T-helper 17 cell (primary cell): ENCODE results near the gene PRSS23. TPM values are rescaled to one million over a fixed set of nuclear protein-coding genes. Genes with fewer than 3 reads are reported as not detected.

Experiments
- ATAC-seq: fragments of 150-1000 bp; cut with Tn5 transposase; 2 replicates; pipeline ENCODE4 v1.10.0; 2021; ENCODE audit warnings: mild to moderate bottlenecking, moderate library complexity
- DNase-seq, 3 donors: peaks; one replicate each; pipeline versions ENCODE4 v3.0.0 to v3.0.0-alpha.2; 2020 to 2021
- H3K9me3 ChIP-seq: one replicate; pipeline ENCODE4 v1.7.0; 2013; ENCODE audit warnings: low read length, mild to moderate bottlenecking; ENCODE audit not compliant: control insufficient read depth, poor library complexity, severe bottlenecking
- H3K27ac Mint-ChIP-seq: one replicate; pipeline ENCODE4 v1.8.0; 2022; ENCODE audit warnings: mild to moderate bottlenecking, moderate library complexity, mixed read lengths
- H3K27me3 Mint-ChIP-seq: one replicate; pipeline ENCODE4 v1.8.0; 2022; ENCODE audit warnings: mixed read lengths
- H3K36me3 Mint-ChIP-seq: one replicate; pipeline ENCODE4 v1.8.0; 2022; ENCODE audit warnings: low read depth, mixed read lengths
- H3K4me1 Mint-ChIP-seq: one replicate; pipeline ENCODE4 v1.8.0; 2022; ENCODE audit warnings: mild to moderate bottlenecking, mixed read lengths
- H3K4me3 Mint-ChIP-seq: one replicate; pipeline ENCODE4 v1.8.0; 2022; ENCODE audit warnings: mild to moderate bottlenecking, moderate library complexity, mixed read lengths
- total RNA-seq, 4 donors: library from RNA in 2 of 4; stranded (reverse) in 2 of 4; gene quantifications; one replicate each; pipeline ENCODE4 v1.2.3 and lab custom pipeline; 2022 to 2026

The PRSS23 gene
- total RNA-seq, 2 donors from 2014 or later: not detected

DNA sequence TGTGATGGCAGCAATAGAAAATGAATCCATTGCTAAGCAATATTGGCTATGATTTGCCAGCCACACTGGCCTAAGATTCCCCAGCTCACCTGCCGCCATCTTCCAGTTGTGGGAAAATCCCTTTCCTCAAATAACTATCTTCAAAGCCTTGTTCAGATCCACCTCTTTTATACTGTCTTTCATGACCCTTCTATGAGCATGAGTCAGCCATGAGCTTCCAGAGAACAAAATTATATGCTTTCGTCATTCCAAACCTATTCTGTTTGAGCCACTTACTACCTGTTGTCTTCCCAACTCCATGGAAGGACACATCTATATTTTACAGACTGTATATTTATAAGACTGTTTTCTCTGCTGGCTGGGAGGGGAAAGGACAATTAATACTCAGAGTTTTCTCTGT lies 25.0 kb upstream of the PRSS23 start:
- Mint-ChIP-seq H3K36me3 (no peaks in the 10 kb centered on the region), H3K4me3 (no peak overlapping the region), H3K27ac (no peak overlapping the region), H3K27me3 (peaks cover 38% of the 10 kb centered on the region), H3K4me1 (no peaks in the 10 kb centered on the region)
- DNase-seq (no peak), ATAC-seq (no peak)
- no peaks in the 10 kb centered on the region for H3K9me3 ChIP-seq

DNA sequence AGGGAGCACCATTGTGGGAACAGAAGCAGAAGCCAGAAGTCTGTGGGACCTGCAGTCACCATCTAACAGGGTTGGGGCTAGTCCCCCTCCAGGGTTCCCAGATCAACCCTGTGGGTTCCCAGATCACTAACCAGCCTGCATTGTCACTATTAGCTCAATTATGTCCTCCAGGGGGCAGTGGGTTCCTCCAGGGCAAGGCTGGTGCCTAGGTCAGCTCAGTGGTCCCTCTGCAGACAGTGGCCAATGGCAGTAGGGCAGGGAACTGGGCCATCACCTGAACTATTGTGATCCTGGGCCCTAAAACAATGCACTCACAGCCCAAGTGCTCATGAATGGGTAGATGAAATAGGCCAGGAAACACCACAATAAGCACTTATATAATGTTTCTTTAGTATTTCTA lies 18.8 kb upstream of the PRSS23 start:
- DNase-seq: no peak
- Mint-ChIP-seq H3K27me3 (peaks cover 36% of the 10 kb centered on the region), H3K36me3 (no peaks in the 10 kb centered on the region), H3K4me1 (no peaks in the 10 kb centered on the region), H3K27ac (no peak overlapping the region), H3K4me3 (no peak overlapping the region)
- H3K9me3 ChIP-seq: no peaks in the 10 kb centered on the region
- ATAC-seq: no peak

DNA sequence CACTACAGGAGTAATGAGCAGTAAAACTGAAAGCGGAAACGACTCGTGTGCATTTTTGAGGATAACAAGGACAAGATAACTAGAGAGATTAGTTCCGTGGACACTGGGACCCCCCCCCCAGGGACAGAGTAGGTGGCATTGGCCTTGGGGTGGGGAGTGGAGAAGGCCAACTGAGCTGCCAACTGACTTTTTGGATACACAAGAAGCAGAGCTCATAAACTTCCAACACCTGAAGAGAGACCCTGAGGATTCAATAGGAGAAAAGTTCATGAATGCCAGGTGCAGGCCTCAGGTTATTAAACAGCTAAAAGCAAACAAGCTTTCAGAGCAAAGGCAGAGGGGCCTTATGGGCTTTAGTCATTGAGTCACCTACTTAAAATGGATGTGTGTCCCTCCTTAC lies 17.6 kb upstream of the PRSS23 start:
- H3K27me3 Mint-ChIP-seq: peaks cover 45% of the 10 kb centered on the region
- no peak overlapping the region for H3K27ac Mint-ChIP-seq
- H3K9me3 ChIP-seq: no peaks in the 10 kb centered on the region
- ATAC-seq: no peak
- H3K36me3 Mint-ChIP-seq: no peaks in the 10 kb centered on the region
- H3K4me1 Mint-ChIP-seq: no peaks in the 10 kb centered on the region
- no peak overlapping the region for H3K4me3 Mint-ChIP-seq
- no peak for DNase-seq

DNA sequence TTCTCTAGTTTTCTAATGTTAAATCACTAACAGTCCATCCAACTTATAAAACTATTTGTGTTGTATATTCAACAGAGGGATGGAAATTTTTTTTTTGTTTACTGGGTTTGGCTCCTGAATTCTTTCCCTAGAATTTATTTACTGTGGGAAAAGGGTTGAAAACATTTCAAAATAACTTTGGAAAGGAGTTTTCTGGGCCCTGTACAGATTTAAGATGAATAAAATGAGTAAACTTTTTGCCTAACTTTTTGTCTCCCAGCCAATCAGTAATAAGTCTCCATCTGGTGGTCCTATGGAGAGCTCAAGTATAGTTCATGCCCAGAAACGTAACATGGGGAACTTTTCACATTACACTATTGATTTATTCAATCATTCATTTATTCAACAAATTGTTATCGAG lies 16.7 kb upstream of the PRSS23 start:
- DNase-seq: no peak
- no peaks in the 10 kb centered on the region for H3K36me3 Mint-ChIP-seq
- no peaks in the 10 kb centered on the region for H3K9me3 ChIP-seq
- ATAC-seq: no peak
- no peaks in the 10 kb centered on the region for H3K4me1 Mint-ChIP-seq
- H3K4me3 Mint-ChIP-seq: no peak overlapping the region
- peaks cover 47% of the 10 kb centered on the region for H3K27me3 Mint-ChIP-seq
- no peak overlapping the region for H3K27ac Mint-ChIP-seq

DNA sequence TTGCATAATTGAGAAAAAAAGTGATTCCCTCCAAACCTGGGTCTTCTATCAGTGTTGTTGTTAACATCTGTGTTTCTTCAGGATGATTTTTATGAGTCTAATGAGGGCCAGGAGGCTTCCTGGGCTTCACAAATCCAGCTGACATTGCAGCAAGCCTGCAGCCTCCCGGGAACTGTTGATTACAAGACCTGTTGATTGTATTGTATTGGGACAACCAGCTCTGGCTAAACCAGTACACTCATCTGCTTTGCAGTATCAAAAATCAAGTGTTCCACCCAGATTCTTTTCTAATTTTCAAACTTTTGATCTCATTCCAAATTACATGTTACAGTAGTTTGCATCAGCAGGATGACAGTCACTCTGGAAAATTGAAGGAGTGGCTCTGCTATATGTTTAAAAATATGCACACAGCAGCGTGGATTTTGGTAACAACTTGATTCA lies 16.1 kb upstream of the PRSS23 start:
- Mint-ChIP-seq H3K27me3 (peaks cover 44% of the 10 kb centered on the region), H3K36me3 (no peaks in the 10 kb centered on the region), H3K4me3 (no peak overlapping the region), H3K4me1 (no peaks in the 10 kb centered on the region), H3K27ac (no peak overlapping the region)
- DNase-seq (no peak), ATAC-seq (no peak)
- H3K9me3 ChIP-seq: no peaks in the 10 kb centered on the region

DNA sequence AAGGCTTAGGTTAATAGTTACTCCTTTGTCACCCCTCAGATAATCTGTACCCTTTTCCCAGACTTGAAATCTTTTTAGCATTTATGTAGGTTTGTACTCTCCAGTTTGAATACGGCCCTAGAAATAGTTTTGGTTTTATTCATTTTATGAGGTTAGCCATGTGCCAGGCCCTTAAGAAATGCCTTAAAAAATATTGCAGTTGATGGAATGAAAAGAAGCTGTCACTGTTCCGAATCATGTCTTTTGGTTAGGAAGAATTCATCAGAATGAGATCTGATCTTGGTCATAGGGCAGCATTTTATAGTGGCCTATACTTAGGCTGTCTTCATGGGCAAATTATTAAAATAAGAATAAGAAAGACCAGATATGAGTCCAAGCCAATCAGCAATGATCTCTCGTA lies 14.8 kb upstream of the PRSS23 start:
- DNase-seq (no peak), ATAC-seq (no peak)
- H3K36me3 Mint-ChIP-seq: no peaks in the 10 kb centered on the region
- H3K4me3 Mint-ChIP-seq: no peak overlapping the region
- H3K27ac Mint-ChIP-seq: no peak overlapping the region
- no peaks in the 10 kb centered on the region for H3K9me3 ChIP-seq
- no peaks in the 10 kb centered on the region for H3K4me1 Mint-ChIP-seq
- peaks cover 30% of the 10 kb centered on the region for H3K27me3 Mint-ChIP-seq

DNA sequence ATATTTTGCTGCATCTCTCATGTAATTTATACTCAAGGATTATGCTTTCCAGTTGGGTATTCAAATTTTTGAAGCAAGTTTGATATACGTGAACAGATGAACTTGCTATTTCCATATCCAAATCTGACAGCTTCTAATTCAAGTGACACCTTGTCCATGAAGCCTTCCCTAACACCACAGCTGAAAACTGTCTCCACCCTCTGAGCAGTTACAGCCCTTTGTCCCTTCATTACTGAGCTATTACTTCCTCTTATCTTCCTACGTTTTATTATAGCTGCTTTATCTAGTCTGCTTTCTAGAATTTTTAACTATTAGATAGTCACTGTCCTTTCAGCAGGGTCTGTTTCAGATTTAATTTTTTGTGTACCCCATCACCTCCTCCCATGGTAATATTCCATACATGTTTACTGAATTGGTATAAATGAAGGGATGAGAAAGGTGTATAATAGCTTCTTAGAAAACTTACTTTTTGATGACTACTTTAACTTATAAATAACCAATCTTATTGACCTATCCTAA lies 13.3 kb upstream of the PRSS23 start:
- peaks cover 24% of the 10 kb centered on the region for H3K27me3 Mint-ChIP-seq
- no peak for DNase-seq
- H3K9me3 ChIP-seq: no peaks in the 10 kb centered on the region
- no peaks in the 10 kb centered on the region for H3K4me1 Mint-ChIP-seq
- H3K27ac Mint-ChIP-seq: no peak overlapping the region
- H3K36me3 Mint-ChIP-seq: no peaks in the 10 kb centered on the region
- ATAC-seq: no peak
- H3K4me3 Mint-ChIP-seq: no peak overlapping the region

DNA sequence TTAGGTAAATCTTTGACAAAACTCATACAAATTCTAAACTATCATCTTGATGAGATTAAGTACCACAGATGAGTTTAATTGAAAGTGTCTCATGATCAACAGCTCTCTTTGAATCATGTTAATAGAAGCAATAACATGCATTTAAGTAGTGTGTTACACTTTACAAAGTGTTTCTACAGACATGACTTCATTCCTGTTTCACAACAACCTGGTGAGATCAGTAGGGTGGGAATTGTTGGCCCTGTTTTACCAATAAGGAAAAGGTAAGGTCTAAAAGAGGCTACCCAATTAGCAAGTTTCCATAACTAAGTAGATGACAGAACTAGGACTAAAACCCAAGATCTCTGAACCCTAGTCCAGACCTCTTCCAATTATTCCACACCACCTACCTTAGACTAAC lies 12.7 kb upstream of the PRSS23 start:
- Mint-ChIP-seq H3K4me1 (no peaks in the 10 kb centered on the region), H3K27me3 (peaks cover 30% of the 10 kb centered on the region), H3K27ac (no peak overlapping the region), H3K4me3 (no peak overlapping the region), H3K36me3 (no peaks in the 10 kb centered on the region)
- no peak for DNase-seq
- H3K9me3 ChIP-seq: no peaks in the 10 kb centered on the region
- no peak for ATAC-seq

DNA sequence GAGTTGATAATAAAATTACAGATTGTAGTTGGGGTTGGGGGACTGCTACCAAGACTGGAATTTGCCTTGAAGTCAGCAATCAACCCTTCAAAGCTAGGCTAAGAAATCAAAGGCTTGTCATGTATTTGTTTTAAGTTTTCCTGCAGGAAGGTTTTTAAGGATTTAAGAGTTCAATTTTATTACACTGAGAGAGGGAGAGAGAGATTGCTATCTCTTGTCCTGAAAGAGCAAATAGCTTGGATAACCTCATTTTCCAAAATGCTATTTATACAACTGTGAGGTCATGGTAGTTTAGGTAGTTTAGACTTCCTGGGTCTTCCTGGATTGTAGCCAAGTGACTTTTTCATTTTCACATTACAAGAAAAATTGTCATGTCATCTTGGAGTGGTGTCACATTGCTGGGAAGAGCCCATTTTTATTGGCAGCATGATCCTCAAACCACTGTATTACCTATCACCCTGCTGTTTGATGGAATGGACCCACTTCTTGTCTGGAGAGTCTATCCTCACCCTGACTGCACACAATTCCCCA lies 10.1 kb upstream of the PRSS23 start:
- no peaks in the 10 kb centered on the region for H3K9me3 ChIP-seq
- Mint-ChIP-seq H3K27me3 (peaks cover 38% of the 10 kb centered on the region), H3K36me3 (no peaks in the 10 kb centered on the region), H3K27ac (no peak overlapping the region), H3K4me1 (no peaks in the 10 kb centered on the region), H3K4me3 (no peak overlapping the region)
- ATAC-seq (no peak), DNase-seq (no peak)

DNA sequence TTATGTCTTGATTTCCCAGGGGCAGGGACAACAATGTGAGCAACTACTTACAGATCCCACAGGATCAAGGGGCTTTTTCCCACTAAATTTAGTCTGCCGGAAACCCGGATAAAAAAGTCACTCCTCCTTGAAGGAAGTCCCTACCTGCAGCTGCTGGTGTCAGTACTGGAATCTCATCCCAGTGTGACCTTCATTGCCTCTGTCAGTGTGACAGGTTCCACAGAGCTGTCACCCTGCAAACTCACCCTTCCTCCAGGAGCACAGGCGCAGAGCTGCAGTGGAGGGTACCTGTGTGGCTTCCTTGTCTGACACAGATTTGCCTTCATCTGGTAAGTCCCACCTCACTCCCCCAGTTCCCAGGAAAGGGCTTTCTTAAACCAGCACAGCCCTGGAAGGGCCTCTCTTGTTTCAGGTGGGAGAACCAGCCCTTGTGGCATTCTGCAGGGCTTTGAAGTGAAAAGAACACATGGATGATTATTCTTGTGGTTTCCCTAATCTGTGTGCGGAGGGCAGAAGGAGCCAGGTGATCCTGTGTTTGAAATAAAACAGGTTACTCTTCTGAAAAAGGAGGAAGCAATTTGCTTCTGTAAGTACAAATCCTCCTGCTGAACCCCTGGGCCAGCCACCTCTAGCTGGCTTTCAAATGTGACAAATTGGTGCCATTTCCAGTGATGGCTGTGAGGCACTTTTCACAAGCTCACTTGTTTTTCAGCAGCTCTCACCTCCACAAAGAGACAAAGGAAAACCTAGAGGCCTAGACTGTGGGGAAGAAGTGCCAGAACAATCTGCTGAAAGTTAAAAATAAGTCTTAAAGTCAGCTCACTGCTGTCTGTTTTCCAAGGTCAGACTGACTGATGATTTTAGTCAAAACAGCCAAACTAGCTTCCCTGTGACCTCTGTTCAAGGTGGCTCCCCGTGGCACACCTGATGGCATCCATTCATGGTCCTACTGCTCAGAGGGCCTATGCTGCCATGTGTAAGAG lies 9.2 kb upstream of the PRSS23 start:
- Mint-ChIP-seq H3K27ac (no peak overlapping the region), H3K36me3 (no peaks in the 10 kb centered on the region), H3K27me3 (peaks cover 47% of the 10 kb centered on the region), H3K4me3 (no peak overlapping the region), H3K4me1 (no peaks in the 10 kb centered on the region)
- ATAC-seq: no peak
- DNase-seq: no peak
- H3K9me3 ChIP-seq: no peaks in the 10 kb centered on the region

DNA sequence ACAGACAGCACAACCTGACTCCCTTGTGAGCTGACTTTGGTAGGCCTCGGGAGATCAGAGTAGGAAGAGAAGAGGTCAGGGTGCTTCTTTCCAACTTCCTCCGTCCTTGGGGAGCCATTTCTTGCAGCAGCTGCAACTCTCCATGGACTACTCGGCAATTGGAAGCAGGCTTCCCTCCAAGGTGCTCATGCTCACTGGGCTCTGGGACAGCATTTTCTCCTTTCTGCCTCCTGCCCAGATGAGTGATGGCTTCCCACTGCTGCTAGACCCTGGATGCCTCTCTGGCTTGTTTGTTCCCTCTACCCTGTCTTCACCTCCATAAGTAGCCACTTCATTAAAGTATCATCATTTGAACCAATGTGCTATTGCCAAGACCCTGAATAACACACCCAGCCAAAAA lies 8.2 kb upstream of the PRSS23 start:
- no peak for ATAC-seq
- DNase-seq: no peak
- H3K9me3 ChIP-seq: no peaks in the 10 kb centered on the region
- H3K4me3 Mint-ChIP-seq: no peak overlapping the region
- no peak overlapping the region for H3K27ac Mint-ChIP-seq
- H3K4me1 Mint-ChIP-seq: no peaks in the 10 kb centered on the region
- H3K27me3 Mint-ChIP-seq: peaks cover 44% of the 10 kb centered on the region
- H3K36me3 Mint-ChIP-seq: no peaks in the 10 kb centered on the region

DNA sequence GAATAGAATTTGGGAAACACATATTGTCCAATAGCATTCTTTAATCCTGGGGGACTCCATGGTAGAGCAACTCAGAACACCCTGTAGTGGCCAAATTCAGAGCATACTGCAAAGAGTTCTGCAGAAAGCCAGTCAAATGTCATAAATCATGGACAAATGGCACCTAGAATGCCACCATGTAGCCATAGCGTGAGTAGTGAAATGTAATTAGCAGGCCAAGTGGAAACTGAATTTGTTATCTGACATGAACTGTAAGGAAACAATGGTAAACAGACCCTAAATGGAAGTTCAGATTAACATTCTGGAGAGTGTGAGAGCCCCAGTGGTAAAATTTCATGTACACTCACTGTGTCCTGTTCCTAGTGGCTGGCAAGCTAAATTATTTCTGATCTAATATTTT lies 7.0 kb upstream of the PRSS23 start:
- H3K4me1 Mint-ChIP-seq: no peaks in the 10 kb centered on the region
- H3K9me3 ChIP-seq: no peaks in the 10 kb centered on the region
- no peak for ATAC-seq
- peaks cover 2% of the 10 kb centered on the region for H3K36me3 Mint-ChIP-seq
- no peak overlapping the region for H3K4me3 Mint-ChIP-seq
- peaks cover 41% of the 10 kb centered on the region for H3K27me3 Mint-ChIP-seq
- no peak for DNase-seq
- no peak overlapping the region for H3K27ac Mint-ChIP-seq

DNA sequence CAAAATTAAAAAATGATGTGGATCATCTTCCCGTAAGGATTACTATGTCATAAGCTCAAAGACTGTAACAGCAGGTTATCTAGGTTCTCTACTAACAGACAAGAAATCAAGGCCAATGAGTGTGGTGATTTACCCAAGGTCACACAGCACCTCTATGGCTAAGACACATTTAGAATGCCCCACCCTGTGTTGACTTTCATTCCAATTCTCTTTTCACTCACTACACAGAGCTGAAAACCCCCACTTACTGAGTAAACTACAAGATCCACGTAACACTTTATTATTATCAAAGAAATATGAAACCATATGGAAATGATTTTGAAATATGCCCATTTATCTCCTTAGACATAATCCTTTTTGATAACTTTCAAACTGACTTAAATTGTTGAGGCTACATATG lies 4.8 kb upstream of the PRSS23 start:
- Mint-ChIP-seq H3K4me3 (no peak overlapping the region), H3K36me3 (peaks cover 2% of the 10 kb centered on the region), H3K27me3 (peaks cover 56% of the 10 kb centered on the region), H3K4me1 (peaks cover 4% of the 10 kb centered on the region), H3K27ac (no peak overlapping the region)
- DNase-seq (no peak), ATAC-seq (no peak)
- no peaks in the 10 kb centered on the region for H3K9me3 ChIP-seq

DNA sequence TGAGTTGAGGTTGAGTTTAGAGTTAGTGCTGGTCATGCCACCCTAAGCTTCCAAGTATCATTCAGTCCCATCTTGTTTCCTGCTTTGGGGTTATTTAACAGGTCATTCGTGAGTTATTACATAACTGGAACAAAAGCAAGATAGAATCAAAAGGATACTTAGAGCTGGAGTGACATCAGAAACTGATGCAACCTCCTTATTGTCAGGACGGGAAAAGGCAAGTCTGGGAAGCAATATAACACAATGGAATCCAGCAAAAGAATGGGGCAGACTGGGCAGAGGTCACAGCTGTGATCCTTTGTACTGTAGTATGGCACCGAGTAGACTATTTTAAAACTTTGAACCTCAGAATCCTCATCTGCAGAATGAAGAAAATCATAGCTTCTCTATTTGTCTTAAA lies 4.4 kb upstream of the PRSS23 start:
- Mint-ChIP-seq H3K4me3 (no peak overlapping the region), H3K4me1 (peaks cover 4% of the 10 kb centered on the region), H3K36me3 (peaks cover 4% of the 10 kb centered on the region), H3K27ac (no peak overlapping the region), H3K27me3 (peaks cover 58% of the 10 kb centered on the region)
- no peak for DNase-seq
- no peak for ATAC-seq
- no peaks in the 10 kb centered on the region for H3K9me3 ChIP-seq
